Endothelial cell of umbilical vein (primary cell): ENCODE data around the gene ITM2C.

Experiments used
- CTCF ChIP-seq, 2 donors: IDR thresholded peaks; 1 replicate in 1 of 2; 2 replicates in 1 of 2; pipeline ENCODE4 v1.5.1; 2011; ENCODE audit warnings: low read length in 2 of 2, mild to moderate bottlenecking in 2 of 2, moderate library complexity in 2 of 2, control low read depth in 1 of 2, inconsistent platforms in 1 of 2, low read depth in 1 of 2; ENCODE audit not compliant: insufficient read depth in 1 of 2; ENCODE audit errors: extremely low read depth in 1 of 2
- EZH2 ChIP-seq: IDR thresholded peaks from 2 replicates; pipeline ENCODE4 v1.6.1; 2012; ENCODE audit warnings: borderline replicate concordance, low read depth, mild to moderate bottlenecking, moderate library complexity, low read length, inconsistent platforms; ENCODE audit not compliant: severe bottlenecking
- FOS ChIP-seq: IDR thresholded peaks from 2 replicates; pipeline ENCODE4 v1.6.1; 2011; ENCODE audit warnings: mild to moderate bottlenecking, low read length, moderate library complexity, borderline replicate concordance; ENCODE audit not compliant: insufficient read depth
- GATA2 ChIP-seq: IDR thresholded peaks from 2 replicates; pipeline ENCODE4 v1.7.0; 2011; ENCODE audit warnings: low read depth, mild to moderate bottlenecking, moderate library complexity, mixed read lengths, low read length; ENCODE audit not compliant: insufficient read length, insufficient read depth
- JUN ChIP-seq: IDR thresholded peaks from 2 replicates; pipeline ENCODE4 v1.6.1; 2011; ENCODE audit warnings: borderline replicate concordance, low read depth; ENCODE audit not compliant: insufficient read length, insufficient read depth
- MAX ChIP-seq: IDR thresholded peaks from 2 replicates; pipeline ENCODE4 v1.6.1; 2011; ENCODE audit not compliant: insufficient read depth, insufficient read length
- MYC ChIP-seq: IDR thresholded peaks from one replicate; pipeline ENCODE4 v1.6.1; 2011; ENCODE audit warnings: mild to moderate bottlenecking, low read depth, low read length
- POLR2A ChIP-seq: IDR thresholded peaks from 2 replicates; pipeline ENCODE4 v1.6.1; 2012; ENCODE audit warnings: low read depth, mild to moderate bottlenecking, control low read depth, low read length
- POLR2AphosphoS5 ChIP-seq: IDR thresholded peaks from 2 replicates; pipeline ENCODE4 v1.6.1; 2012; ENCODE audit warnings: low read depth, mild to moderate bottlenecking, control low read depth, low read length, moderate library complexity; ENCODE audit not compliant: insufficient read depth

DNA sequence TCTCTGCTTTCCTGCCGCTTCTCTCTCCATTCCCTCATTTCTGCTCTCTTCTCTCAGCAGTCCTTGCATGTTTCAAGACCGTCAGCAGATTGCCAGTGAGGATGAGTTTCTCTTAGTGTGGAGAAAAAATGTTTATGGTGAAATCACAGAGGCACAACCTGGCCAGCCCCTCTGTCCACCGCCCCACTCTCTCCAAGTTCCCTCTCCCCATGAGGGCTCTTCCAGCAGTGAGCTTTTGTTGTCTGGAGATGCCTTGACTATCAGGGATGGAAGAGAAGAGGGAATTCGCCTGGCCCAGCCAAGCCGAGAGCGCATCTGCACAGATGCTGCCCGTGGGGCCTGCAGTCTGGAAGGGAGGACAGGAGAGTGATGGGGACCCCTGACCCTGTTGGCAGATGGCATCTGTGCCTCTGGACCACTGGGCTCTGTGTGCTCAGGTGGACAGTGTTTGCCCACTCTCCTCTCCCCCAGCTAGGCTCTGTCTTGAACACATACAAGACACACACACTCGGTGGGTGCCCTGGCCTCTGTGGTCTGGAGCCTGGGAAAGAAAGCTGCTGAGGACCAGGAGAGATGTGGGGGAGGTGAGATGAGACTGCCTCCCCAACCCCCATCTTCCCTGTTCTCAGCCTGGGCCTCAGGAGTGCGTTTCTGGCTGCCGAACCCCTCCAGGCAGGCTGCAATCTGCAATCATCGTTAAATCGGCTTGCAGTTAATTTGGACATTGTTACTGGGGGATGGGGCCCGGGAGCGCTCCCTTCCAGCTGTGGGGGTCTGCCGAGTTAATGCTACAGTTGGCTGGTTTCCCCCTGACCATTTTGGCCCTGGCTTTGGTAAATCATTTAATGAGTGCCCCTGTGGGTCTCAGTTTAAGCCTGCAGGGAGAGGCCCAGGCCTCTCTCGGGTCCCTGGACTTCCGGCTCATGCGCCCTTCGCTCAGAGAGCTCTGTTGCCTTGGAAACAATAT is 4.5 kb downstream of the ITM2C start:
- TF ChIP-seq CTCF (IDR thresholded peaks at IDR 0.05; ENCODE audit: extremely low read depth in 1 of 2, insufficient read depth in 1 of 2, low read depth in 1 of 2, low read length in 2 of 2): no peak
- TF ChIP-seq EZH2: no peak
- TF ChIP-seq POLR2A: no peak
- TF ChIP-seq POLR2AphosphoS5: no peak
- no peak for TF ChIP-seq MAX
- no peak for TF ChIP-seq JUN
- no peak for TF ChIP-seq MYC
- TF ChIP-seq GATA2: no peak
- TF ChIP-seq FOS: no peak
